HG03280 (cell line): ENCODE data around the gene CYLD.

Source experiments
- ATAC-seq: cut with Tn5 transposase; IDR thresholded peaks from one replicate; pipeline ENCODE4 v1.9.1; 2021; ENCODE audit warnings: mild to moderate bottlenecking, moderate library complexity; ENCODE audit not compliant: unreplicated experiment

Gene CYLD

GRCh38 chr16:50841081-50841886 lies 99.4 kb downstream of the CYLD start:
- ATAC-seq: no peak

GRCh38 chr16:50842013-50842505 lies 100.2 kb downstream of the CYLD start:
- no peak for ATAC-seq

DNA sequence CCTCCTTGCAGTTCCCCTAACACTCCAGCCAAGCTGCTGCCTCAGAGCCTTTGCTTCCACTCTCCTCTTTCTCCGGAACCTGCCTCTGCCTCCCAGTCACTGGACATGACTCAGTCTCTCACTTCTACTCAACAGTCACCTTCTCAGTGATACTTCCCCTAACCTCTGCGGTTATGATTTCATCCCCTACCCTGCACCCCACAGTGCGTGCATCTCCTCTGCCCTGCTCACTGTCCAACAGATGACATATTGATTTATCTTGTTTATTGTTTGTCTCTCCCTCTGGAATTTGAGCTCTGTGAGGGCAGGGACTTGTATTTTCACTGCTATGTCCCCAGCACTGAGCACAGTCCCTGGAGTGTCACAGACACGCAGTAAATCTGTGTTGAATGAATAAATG lies 100.7 kb downstream of the CYLD start:
- no peak for ATAC-seq

- no peak for ATAC-seq
Measured at GRCh38 chr16:50844840-50845239, 103.0 kb downstream of the CYLD start.

GRCh38 chr16:50845296-50845695 lies 103.4 kb downstream of the CYLD start:
- no peak for ATAC-seq

GRCh38 chr16:50846511-50846910 lies 104.6 kb downstream of the CYLD start:
- ATAC-seq: no peak

DNA sequence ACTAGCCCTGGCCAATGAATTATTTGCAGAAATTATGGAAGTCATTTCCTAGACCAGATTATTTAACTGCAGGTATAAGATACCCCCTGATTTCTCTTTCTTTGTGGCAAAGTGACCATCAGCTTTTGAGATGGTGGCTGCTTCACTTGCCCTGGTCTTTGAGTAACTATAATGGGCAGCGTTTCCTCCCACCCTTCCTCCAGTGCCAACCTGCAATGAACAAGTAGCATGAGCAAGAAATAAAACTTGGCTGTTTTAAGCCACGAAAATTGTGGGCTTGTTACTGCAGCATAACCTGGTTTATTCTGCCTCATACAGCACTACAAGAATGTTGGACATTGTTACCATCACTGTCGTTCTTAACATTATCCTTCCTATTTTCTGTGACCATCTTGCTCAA lies 105.3 kb downstream of the CYLD start:
- no peak for ATAC-seq

DNA sequence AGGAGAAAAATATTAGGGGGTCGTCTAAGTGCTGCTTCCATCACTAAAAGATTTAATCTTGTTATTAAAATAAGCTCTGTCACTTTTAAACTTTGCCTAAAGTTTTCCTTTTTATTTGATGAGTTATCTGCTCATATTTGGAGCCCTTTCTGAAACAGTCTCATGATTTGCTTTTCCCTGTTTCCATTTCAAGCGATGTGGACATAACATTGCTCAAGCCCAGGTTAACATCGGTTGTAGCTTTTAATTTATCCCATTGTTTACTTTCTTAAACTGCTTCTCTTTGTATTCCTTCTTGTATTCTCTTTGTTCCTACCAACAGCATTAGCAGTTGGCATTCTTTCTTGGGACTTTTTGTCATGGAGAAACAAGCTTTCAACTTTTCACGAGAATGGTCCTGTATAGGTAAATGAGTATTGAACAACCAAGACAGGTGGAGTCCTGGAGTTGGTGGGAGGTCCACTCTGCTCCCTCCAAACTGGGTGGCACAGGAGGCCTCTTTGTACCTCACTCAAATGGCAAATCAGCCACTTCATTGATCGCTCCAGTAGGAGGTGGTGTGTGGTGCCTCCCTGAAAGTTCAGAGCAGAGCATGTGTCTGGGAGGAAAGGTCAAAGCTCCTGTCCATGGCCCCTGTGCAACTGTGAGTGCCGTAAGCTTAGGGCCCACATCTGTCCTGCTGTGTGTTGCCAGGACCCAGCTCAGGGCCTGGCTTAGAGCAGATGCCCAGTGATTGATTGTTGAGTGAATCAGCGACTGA lies 107.0 kb downstream of the CYLD start:
- ATAC-seq: no peak
